Stimulated activated CD4-positive, alpha-beta T cell treated with anti-CD3 and anti-CD28 coated beads, Interleukin-1b, Interleukin-23, amount 100 ng/mL, for 24 hours (primary cell): ENCODE results near the gene CSK.
A peak's percentile ranks its signal among the peaks of the same experiment; 100 is the strongest.
"Not testable (repeated sequence)": the region's sequence is repeated elsewhere in the genome, so short reads cannot be mapped to it uniquely, and the experiment has no call there.

Experiments
- DNase-seq, 4 experiments: peaks; one replicate each; pipeline ENCODE4 v3.0.0-alpha.2; 2020; ENCODE audit warnings: low read depth in 4 of 4, low spot score in 1 of 4

The CSK gene

GRCh38 chr15:74781431-74782258, at the start of gene CSK:
Gene CSK (plus strand): TSS chr15:74782080. CDS start chr15:74798298, 16,218 bp downstream.
- peak in 3 of 4 experiments; percentile 54 to 67 (median 59) for DNase-seq

- DNase-seq = no peak
Measured at GRCh38 chr15:74732846-74733245, 49.0 kb upstream of the CSK start.

GRCh38 chr15:74733269-74733668, 48.6 kb upstream of the CSK start:
- no peak for DNase-seq

- DNase-seq = no peak
Measured at GRCh38 chr15:74735305-74735704, 46.6 kb upstream of the CSK start.

- not testable (repeated sequence) for DNase-seq
Measured at GRCh38 chr15:74738239-74738638, 43.6 kb upstream of the CSK start.

- no peak for DNase-seq
Measured at GRCh38 chr15:74742422-74742821, 39.5 kb upstream of the CSK start.

GRCh38 chr15:74746389-74746788, 35.5 kb upstream of the CSK start:
- DNase-seq = no peak

GRCh38 chr15:74748322-74748946, 33.4 kb upstream of the CSK start, which contains the start of gene CYP1A2:
Gene CYP1A2 (plus strand): TSS chr15:74748845. CDS start chr15:74749739, 894 bp downstream.
- no peak for DNase-seq

- DNase-seq = no peak
Measured at GRCh38 chr15:74749832-74750231, 32.0 kb upstream of the CSK start.

- no peak for DNase-seq
Measured at GRCh38 chr15:74750751-74751150, 31.1 kb upstream of the CSK start.

GRCh38 chr15:74752011-74752410, 29.9 kb upstream of the CSK start:
- DNase-seq = no peak

- no peak for DNase-seq
Measured at GRCh38 chr15:74752531-74752930, 29.3 kb upstream of the CSK start.

GRCh38 chr15:74754593-74755215, 27.2 kb upstream of the CSK start:
- DNase-seq = no peak

- no peak for DNase-seq
Measured at GRCh38 chr15:74758736-74759135, 23.1 kb upstream of the CSK start.

GRCh38 chr15:74762791-74763150, 19.1 kb upstream of the CSK start:
- DNase-seq = no peak

- DNase-seq = no peak
Measured at GRCh38 chr15:74763416-74763815, 18.5 kb upstream of the CSK start.

- no peak for DNase-seq
Measured at GRCh38 chr15:74767167-74768098, 14.4 kb upstream of the CSK start.

GRCh38 chr15:74768099-74768770, 13.6 kb upstream of the CSK start:
- no peak for DNase-seq

- DNase-seq = peak in 1 of 4 experiments; percentile 50
Measured at GRCh38 chr15:74768771-74769342, 13.0 kb upstream of the CSK start.

- no peak for DNase-seq
Measured at GRCh38 chr15:74769463-74770025, 12.3 kb upstream of the CSK start.
